22Rv1 (cell line): Measurements from ENCODE around the gene SFXN3.

Experiments
- ZFX ChIP-seq: fragments of 450-650 bp; IDR thresholded peaks from 2 replicates; pipeline ENCODE4 v1.6.1; 2017; ENCODE audit warnings: antibody characterized with exemption, borderline replicate concordance
- TF ChIP-seq, protein P1 (sequence below): fragments of 450-650 bp; IDR thresholded peaks from 2 replicates; pipeline ENCODE4 v1.5.1; 2017; ENCODE audit warnings: mild to moderate bottlenecking

GRCh38 chr10:101064415-101065030 is 33.5 kb downstream of the SFXN3 start:
- TF ChIP-seq, protein P1, sequence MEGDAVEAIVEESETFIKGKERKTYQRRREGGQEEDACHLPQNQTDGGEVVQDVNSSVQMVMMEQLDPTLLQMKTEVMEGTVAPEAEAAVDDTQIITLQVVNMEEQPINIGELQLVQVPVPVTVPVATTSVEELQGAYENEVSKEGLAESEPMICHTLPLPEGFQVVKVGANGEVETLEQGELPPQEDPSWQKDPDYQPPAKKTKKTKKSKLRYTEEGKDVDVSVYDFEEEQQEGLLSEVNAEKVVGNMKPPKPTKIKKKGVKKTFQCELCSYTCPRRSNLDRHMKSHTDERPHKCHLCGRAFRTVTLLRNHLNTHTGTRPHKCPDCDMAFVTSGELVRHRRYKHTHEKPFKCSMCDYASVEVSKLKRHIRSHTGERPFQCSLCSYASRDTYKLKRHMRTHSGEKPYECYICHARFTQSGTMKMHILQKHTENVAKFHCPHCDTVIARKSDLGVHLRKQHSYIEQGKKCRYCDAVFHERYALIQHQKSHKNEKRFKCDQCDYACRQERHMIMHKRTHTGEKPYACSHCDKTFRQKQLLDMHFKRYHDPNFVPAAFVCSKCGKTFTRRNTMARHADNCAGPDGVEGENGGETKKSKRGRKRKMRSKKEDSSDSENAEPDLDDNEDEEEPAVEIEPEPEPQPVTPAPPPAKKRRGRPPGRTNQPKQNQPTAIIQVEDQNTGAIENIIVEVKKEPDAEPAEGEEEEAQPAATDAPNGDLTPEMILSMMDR: no peak
- TF ChIP-seq ZFX: no peak
